H9 (cell line): ENCODE data around the gene CILP2. TPM values are rescaled to one million over a fixed set of nuclear protein-coding genes. Genes with fewer than 3 reads are reported as not detected.

Source experiments
- DNase-seq: peaks from one replicate; pipeline ENCODE4 v3.0.0-alpha.2; 2017
- H2AFZ ChIP-seq: one replicate; pipeline ENCODE4 v1.6.1; 2013; ENCODE audit warnings: mild to moderate bottlenecking, low read length, control low read depth, moderate library complexity
- H2AK5ac ChIP-seq: 2 replicates; pipeline ENCODE4 v1.6.1; 2013; ENCODE audit warnings: low read length, control low read depth, mixed read lengths; ENCODE audit not compliant: insufficient read length
- H2BK120ac ChIP-seq: one replicate; pipeline ENCODE4 v1.6.1; 2013; ENCODE audit warnings: low read depth, mild to moderate bottlenecking, low read length, control low read depth, inconsistent platforms; ENCODE audit not compliant: poor library complexity, severe bottlenecking
- H2BK12ac ChIP-seq: 2 replicates; pipeline ENCODE4 v1.6.1; 2013; ENCODE audit warnings: low read length, control low read depth, mixed read lengths, low read depth; ENCODE audit not compliant: insufficient read length
- H2BK15ac ChIP-seq: 2 replicates; pipeline ENCODE4 v1.6.1; 2013; ENCODE audit warnings: low read depth, low read length, control low read depth
- H2BK20ac ChIP-seq: one replicate; pipeline ENCODE4 v1.6.1; 2013; ENCODE audit warnings: low read depth, mild to moderate bottlenecking, low read length, control low read depth, inconsistent platforms; ENCODE audit not compliant: poor library complexity, severe bottlenecking
- H2BK5ac ChIP-seq: 2 replicates; pipeline ENCODE4 v1.6.1; 2013; ENCODE audit warnings: low read length, control low read depth, mixed read lengths; ENCODE audit not compliant: insufficient read length
- H3K14ac ChIP-seq: 2 replicates; pipeline ENCODE4 v1.6.1; 2013; ENCODE audit warnings: low read length, control low read depth; ENCODE audit not compliant: insufficient read depth
- H3K18ac ChIP-seq: 2 replicates; pipeline ENCODE4 v1.6.1; 2013; ENCODE audit warnings: low read depth, mild to moderate bottlenecking, mixed read lengths, low read length, control low read depth; ENCODE audit not compliant: insufficient read length
- H3K23ac ChIP-seq: 2 replicates; pipeline ENCODE4 v1.6.1; 2013; ENCODE audit warnings: low read length, control low read depth, mixed read lengths, low read depth; ENCODE audit not compliant: insufficient read length
- H3K23me2 ChIP-seq: 2 replicates; pipeline ENCODE4 v1.6.1; 2013; ENCODE audit warnings: low read depth, mild to moderate bottlenecking, mixed read lengths, low read length, control low read depth; ENCODE audit not compliant: insufficient read length, poor library complexity, severe bottlenecking
- H3K27ac ChIP-seq: 2 replicates; pipeline ENCODE4 v1.5.1; 2013; ENCODE audit warnings: low read length, control low read depth, mixed read lengths, low read depth; ENCODE audit not compliant: insufficient read length
- H3K27me3 ChIP-seq: 2 replicates; pipeline ENCODE4 v1.6.1; 2013; ENCODE audit warnings: low read length, control low read depth, inconsistent platforms; ENCODE audit not compliant: insufficient read depth
- H3K4ac ChIP-seq: 2 replicates; pipeline ENCODE4 v1.6.1; 2013; ENCODE audit warnings: low read depth, mild to moderate bottlenecking, control low read depth, inconsistent platforms, low read length, moderate library complexity
- H3K4me1 ChIP-seq: 2 replicates; pipeline ENCODE4 v1.6.1; 2013; ENCODE audit warnings: low read length, control low read depth, inconsistent platforms; ENCODE audit not compliant: insufficient read depth
- H3K4me2 ChIP-seq: 2 replicates; pipeline ENCODE4 v1.6.1; 2013; ENCODE audit warnings: low read length, control low read depth, mixed read lengths; ENCODE audit not compliant: insufficient read length, insufficient read depth
- H3K56ac ChIP-seq: 2 replicates; pipeline ENCODE4 v1.6.1; 2013; ENCODE audit warnings: low read depth, mild to moderate bottlenecking, mixed read lengths, low read length, control low read depth; ENCODE audit not compliant: insufficient read length
- H3K79me1 ChIP-seq: 2 replicates; pipeline ENCODE4 v1.6.1; 2013; ENCODE audit warnings: low read depth, mild to moderate bottlenecking, moderate library complexity, low read length, control low read depth, inconsistent platforms; ENCODE audit not compliant: insufficient read depth, poor library complexity, severe bottlenecking
- H3K79me2 ChIP-seq: 2 replicates; pipeline ENCODE4 v1.6.1; 2013; ENCODE audit warnings: low read length, control low read depth, inconsistent platforms; ENCODE audit not compliant: insufficient read depth
- H3K9ac ChIP-seq: 2 replicates; pipeline ENCODE4 v1.6.1; 2013; ENCODE audit warnings: low read length, control low read depth, mixed read lengths; ENCODE audit not compliant: insufficient read length; ENCODE audit errors: extremely low read depth
- H3K9me3 ChIP-seq: one replicate; pipeline ENCODE4 v1.6.1; 2013; ENCODE audit warnings: low read depth, low read length, inconsistent platforms; ENCODE audit not compliant: control insufficient read depth
- H3T11ph ChIP-seq: one replicate; pipeline ENCODE4 v1.6.1; 2013; ENCODE audit warnings: mild to moderate bottlenecking, low read length, control low read depth, inconsistent platforms
- H4K20me1 ChIP-seq: one replicate; pipeline ENCODE4 v1.6.1; 2013; ENCODE audit not compliant: control insufficient read depth, insufficient read length, insufficient read depth
- H4K5ac ChIP-seq: 2 replicates; pipeline ENCODE4 v1.6.1; 2013; ENCODE audit warnings: low read depth, mild to moderate bottlenecking, mixed read lengths, low read length, control low read depth; ENCODE audit not compliant: insufficient read length
- H4K8ac ChIP-seq: replicated peaks from 2 replicates; pipeline ENCODE4 v1.6.1; 2013; ENCODE audit warnings: low read length, control low read depth, mixed read lengths, low read depth; ENCODE audit not compliant: insufficient read length
- H4K91ac ChIP-seq: 2 replicates; pipeline ENCODE4 v1.6.1; 2013; ENCODE audit warnings: low read depth, mild to moderate bottlenecking, moderate library complexity, mixed read lengths, low read length, control low read depth; ENCODE audit not compliant: insufficient read length
- H3K27ac Mint-ChIP-seq, 3 experiments: 2 replicates in 2 of 3; 3 replicates in 1 of 3; pipeline ENCODE4 v1.8.0; 2020 to 2021; ENCODE audit warnings: mixed read lengths in 3 of 3, mild to moderate bottlenecking in 1 of 3, moderate library complexity in 1 of 3
- H3K27me3 Mint-ChIP-seq: 2 replicates; pipeline ENCODE4 v1.8.0; 2021; ENCODE audit warnings: low read depth, mild to moderate bottlenecking, moderate library complexity, mixed read lengths
- H3K36me3 Mint-ChIP-seq, 3 experiments: 2 replicates in 2 of 3; 3 replicates in 1 of 3; pipeline ENCODE4 v1.8.0; 2020 to 2021; ENCODE audit warnings: low read depth in 3 of 3, mixed read lengths in 3 of 3; ENCODE audit not compliant: insufficient read depth in 1 of 3
- H3K4me1 Mint-ChIP-seq, 2 experiments: 2 replicates each; pipeline ENCODE4 v1.8.0; 2020; ENCODE audit warnings: mixed read lengths in 2 of 2
- H3K4me3 Mint-ChIP-seq, 2 experiments: 2 replicates in 1 of 2; 3 replicates in 1 of 2; pipeline ENCODE4 v1.8.0; 2020 to 2021; ENCODE audit warnings: mild to moderate bottlenecking in 2 of 2, mixed read lengths in 2 of 2, moderate library complexity in 1 of 2
- H3K9me3 Mint-ChIP-seq, 2 experiments: 2 replicates in 1 of 2; 3 replicates in 1 of 2; pipeline ENCODE4 v1.8.0; 2020; ENCODE audit warnings: mild to moderate bottlenecking in 2 of 2, mixed read lengths in 2 of 2, moderate library complexity in 1 of 2
- CTCF ChIP-seq: fragments of 200-600 bp; sonication (generic); conservative IDR thresholded peaks from 3 replicates; pipeline ENCODE4 v1.8.0; 2021; ENCODE audit warnings: antibody characterized with exemption, mild to moderate bottlenecking
- WGBS: extraction: QIAGEN DNeasy Blood & Tissue Kit; methylation state at CpG from one replicate; pipeline ENCODE4 v1.1.7; 2013; ENCODE audit warnings: missing lambda C conversion rate, low lambda C conversion rate, mixed read lengths; ENCODE audit not compliant: insufficient read length; ENCODE audit errors: extremely low coverage; 5-methylcytosine and 5-hydroxymethylcytosine counted together
- total RNA-seq: library from RNA; stranded (reverse); gene quantifications from 2 replicates; pipeline ENCODE4 v1.2.1, GENCODE V29; 2021

CILP2 gene
- total RNA-seq, 1 experiment from 2014 or later = 6.4 TPM

- no peak overlapping the region for H3K4ac ChIP-seq
- H3K9me3 Mint-ChIP-seq = no peaks in the 10 kb centered on the region
- no peak overlapping the region for H3K4me2 ChIP-seq
- H2BK5ac ChIP-seq = no peak overlapping the region
- H3K9me3 ChIP-seq = no peaks in the 10 kb centered on the region
- no peak overlapping the region for H2BK15ac ChIP-seq
- H3K23ac ChIP-seq = no peak overlapping the region
- H2BK12ac ChIP-seq = no peak overlapping the region
- H3K56ac ChIP-seq = no peak overlapping the region
- no peak overlapping the region for H2BK20ac ChIP-seq
- H4K20me1 ChIP-seq = no peaks in the 10 kb centered on the region
- H2AFZ ChIP-seq = no peak overlapping the region
- H3K4me1 ChIP-seq = no peaks in the 10 kb centered on the region
- no peak overlapping the region for H3K14ac ChIP-seq
- H3K18ac ChIP-seq = no peak overlapping the region
- no peak for DNase-seq
- no peaks in the 10 kb centered on the region for H3K79me1 ChIP-seq
- no peaks in the 10 kb centered on the region for H3K23me2 ChIP-seq
- no peak overlapping the region for H3T11ph ChIP-seq
- no peaks in the 10 kb centered on the region for H3K4me1 Mint-ChIP-seq
- H3K27ac Mint-ChIP-seq = no peak overlapping the region; a peak in 1 of 7 replicates
- no peak overlapping the region for H4K5ac ChIP-seq
- H2AK5ac ChIP-seq = no peak overlapping the region
- no peak for TF ChIP-seq CTCF
- no peaks in the 10 kb centered on the region; the same call in 1 of the 2 replicates for H3K27me3 Mint-ChIP-seq
- H3K27me3 ChIP-seq = no peaks in the 10 kb centered on the region
- H3K9ac ChIP-seq = no peak overlapping the region
- H3K36me3 Mint-ChIP-seq = peaks cover 40 to 94% (median 86%) of the 10 kb centered on the region in 3 experiments
- no CpG with 5 or more reads among the region's 26 CpGs for WGBS
- H4K8ac ChIP-seq = no peak overlapping the region
- no peak overlapping the region for H3K27ac ChIP-seq
- H4K91ac ChIP-seq = no peak overlapping the region
- no peaks in the 10 kb centered on the region for H3K79me2 ChIP-seq
- no peak overlapping the region for H2BK120ac ChIP-seq
- no peak overlapping the region for H3K4me3 Mint-ChIP-seq
Measured at GRCh38 chr19:19501798-19502197, 36.3 kb upstream of the CILP2 start.
